ENCODE data around the gene EIF2A.
A peak's percentile ranks its signal among the peaks of the same experiment; 100 is the strongest.
"Not testable (repeated sequence)": the region's sequence is repeated elsewhere in the genome, so short reads cannot be mapped to it uniquely, and the experiment has no call there.

Gene EIF2A

GRCh38 chr3:150599611-150600297, 53.2 kb downstream of the EIF2A start:
- TF ChIP-seq CTCF (IDR thresholded peaks at IDR 0.05; ENCODE audit: low read length, missing control alignments), result no peak
- peak; percentile 39 for DNase-seq (ENCODE audit: low read depth)

GRCh38 chr3:150600647-150601530, 54.3 kb downstream of the EIF2A start:
- H3K4me3 ChIP-seq (replicated peaks; ENCODE audit: low read depth, low read length), result not testable (repeated sequence)

More at GRCh38 chr3:150599611-150600297, 53.2 kb downstream of the EIF2A start:
- no peak overlapping the region for H3K4me3 ChIP-seq (replicated peaks; ENCODE audit: low read depth, low read length)

GRCh38 chr3:150602426-150603152, 56.0 kb downstream of the EIF2A start:
- H3K4me3 ChIP-seq (replicated peaks; ENCODE audit: low read depth, low read length), result peak overlapping the region; percentile 80
- DNase-seq (ENCODE audit: low read depth), result no peak
- TF ChIP-seq CTCF (IDR thresholded peaks at IDR 0.05; ENCODE audit: low read length, missing control alignments), result no peak

More at GRCh38 chr3:150600647-150601530, 54.3 kb downstream of the EIF2A start:
- peak; percentile 34 for DNase-seq (ENCODE audit: low read depth)

GRCh38 chr3:150603153-150603979, 56.8 kb downstream of the EIF2A start, which contains the start of gene SELENOT:
SELENOT (plus strand) TSS chr3:150603321; CDS start chr3:150603363, 42 bp downstream.
- H3K4me3 ChIP-seq (replicated peaks; ENCODE audit: low read depth, low read length), result peak within 1 kb of the TSS; percentile 80
- TF ChIP-seq CTCF (IDR thresholded peaks at IDR 0.05; ENCODE audit: low read length, missing control alignments), result peak; percentile 7
- peak; percentile 98 for DNase-seq (ENCODE audit: low read depth)

- H3K4me3 ChIP-seq (replicated peaks; ENCODE audit: low read depth, low read length), result peak overlapping the region; percentile 80
- TF ChIP-seq CTCF (IDR thresholded peaks at IDR 0.05; ENCODE audit: low read length, missing control alignments), result no peak
- no peak for DNase-seq (ENCODE audit: low read depth)
These were observed 57.4 kb downstream of the EIF2A start for GRCh38 chr3:150603980-150604319.

- DNase-seq (ENCODE audit: low read depth), result no peak
- no peak for TF ChIP-seq CTCF (IDR thresholded peaks at IDR 0.05; ENCODE audit: low read length, missing control alignments)
- no peak overlapping the region for H3K4me3 ChIP-seq (replicated peaks; ENCODE audit: low read depth, low read length)
These were observed 59.5 kb downstream of the EIF2A start for GRCh38 chr3:150605998-150606641.

Data from fibroblast of pulmonary artery (primary cell).